CD1c-positive myeloid dendritic cell (primary cell): ENCODE data around the gene SH3D21.

Experiments used
- DNase-seq: peaks from one replicate; pipeline ENCODE4 v3.0.0-alpha.2; 2016; ENCODE audit errors: extremely low spot score

The SH3D21 gene

DNA sequence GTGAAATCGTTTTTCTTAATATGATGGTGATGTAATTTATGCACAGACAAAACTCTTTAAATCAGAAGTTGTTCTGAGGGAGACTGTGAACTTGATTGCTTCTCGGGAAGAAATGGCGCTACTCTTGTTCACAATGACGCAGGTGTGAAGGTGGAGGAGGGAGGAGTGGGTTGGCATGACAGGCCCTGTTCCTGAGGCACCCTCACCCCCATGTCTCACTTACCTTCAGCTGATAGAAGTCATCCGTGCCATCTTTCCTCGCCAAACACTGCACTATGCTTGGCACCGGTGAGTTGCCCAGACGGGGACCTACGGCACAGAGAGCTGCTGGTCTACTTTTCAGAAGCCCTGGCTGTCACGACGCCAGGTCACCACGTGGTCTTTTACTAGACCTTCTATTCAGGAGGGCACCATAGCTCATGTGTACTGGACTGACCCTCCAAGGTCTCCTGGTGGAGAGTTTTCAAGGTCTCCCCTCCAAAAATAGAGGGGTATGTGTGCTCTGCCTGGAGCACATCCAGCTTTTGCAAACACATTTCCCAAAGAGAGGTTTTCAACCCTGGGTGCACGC is 52.4 kb downstream of the SH3D21 start:
- no peak for DNase-seq

DNA sequence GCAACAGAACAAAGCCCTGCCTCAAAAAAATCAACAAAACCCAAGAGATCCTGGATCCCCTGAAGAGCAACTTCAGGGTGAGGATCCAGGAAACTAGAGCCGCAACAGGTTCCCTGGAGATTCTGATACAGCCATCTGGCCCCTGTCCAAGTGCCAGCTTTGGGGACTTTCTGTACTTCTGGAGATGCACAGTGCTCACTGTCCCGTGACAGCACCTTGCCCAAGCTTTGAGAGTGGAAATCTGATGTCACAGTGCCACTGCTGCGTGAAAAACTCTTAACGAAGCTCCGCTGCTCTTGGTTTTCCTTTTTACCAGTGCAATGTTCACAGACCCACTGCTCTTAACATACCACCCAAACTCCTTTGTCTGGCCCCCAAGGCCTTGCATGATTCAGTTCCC is 53.2 kb downstream of the SH3D21 start:
- no peak for DNase-seq

GRCh38 chr1:36359911-36360550 is 53.9 kb downstream of the SH3D21 start:
- DNase-seq = peak; percentile 21

DNA sequence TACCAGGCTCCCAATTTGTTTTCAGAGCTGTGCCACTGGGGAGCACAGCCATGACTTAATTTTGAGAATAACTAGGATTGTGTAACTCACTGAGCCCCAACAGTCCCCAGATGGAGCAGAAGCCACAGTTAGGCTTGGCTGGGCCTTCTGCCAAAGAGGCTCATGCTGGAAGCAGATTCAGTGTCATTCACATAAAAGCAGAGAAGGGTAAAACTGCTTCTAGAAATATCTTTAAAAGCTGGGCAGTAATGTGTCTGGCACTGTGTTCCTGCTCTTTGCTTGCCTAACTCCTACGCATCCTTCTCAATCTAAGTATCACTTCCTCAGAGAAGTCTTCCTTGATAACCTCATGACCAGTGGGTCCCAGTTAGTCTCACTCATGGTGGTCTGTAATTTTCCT is 59.2 kb downstream of the SH3D21 start:
- DNase-seq = peak; percentile 89

GRCh38 chr1:36366091-36366661 is 60.0 kb downstream of the SH3D21 start:
- peak; percentile 77 for DNase-seq

- no peak for DNase-seq
Measured at GRCh38 chr1:36367066-36367465, 60.9 kb downstream of the SH3D21 start.

DNA sequence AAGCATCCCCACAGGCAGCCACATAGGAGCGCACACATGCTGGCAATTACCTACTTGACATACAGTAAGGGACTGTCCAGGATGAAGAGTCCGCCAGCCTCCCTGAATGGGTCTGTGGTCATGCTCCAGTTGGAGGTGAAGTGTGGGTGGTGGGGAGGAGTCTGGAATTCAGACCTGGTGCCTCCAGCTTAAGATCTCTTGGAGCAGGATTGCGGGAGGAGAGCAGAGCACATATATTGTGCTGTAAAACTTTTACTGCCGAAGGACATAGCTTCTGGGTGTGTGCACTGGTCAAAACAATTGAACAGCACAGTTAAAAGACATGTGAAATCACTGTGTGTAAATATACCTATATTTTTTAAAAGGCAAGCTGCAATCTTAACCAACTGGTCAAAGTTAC is 61.6 kb downstream of the SH3D21 start:
- DNase-seq = no peak

GRCh38 chr1:36369061-36369861 is 63.1 kb downstream of the SH3D21 start:
- peak; percentile 83 for DNase-seq
